HG03139 (cell line): ENCODE results near the gene TRIM67.

Source experiments
- ATAC-seq: cut with Tn5 transposase; IDR thresholded peaks from one replicate; pipeline ENCODE4 v1.9.1; 2021; ENCODE audit not compliant: unreplicated experiment

Gene TRIM67

GRCh38 chr1:231182317-231182716, 20.5 kb downstream of the TRIM67 start:
- ATAC-seq = no peak

GRCh38 chr1:231183639-231184590, 22.1 kb downstream of the TRIM67 start:
- no peak for ATAC-seq

GRCh38 chr1:231184891-231185290, 23.0 kb downstream of the TRIM67 start:
- ATAC-seq = no peak

GRCh38 chr1:231185391-231185790, 23.5 kb downstream of the TRIM67 start:
- no peak for ATAC-seq

GRCh38 chr1:231186356-231187115, 24.7 kb downstream of the TRIM67 start:
- ATAC-seq = no peak

- no peak for ATAC-seq
These were observed 25.7 kb downstream of the TRIM67 start for GRCh38 chr1:231187571-231187970.

GRCh38 chr1:231188072-231188471, 26.2 kb downstream of the TRIM67 start:
- ATAC-seq = no peak

- ATAC-seq = no peak
These were observed 26.9 kb downstream of the TRIM67 start for GRCh38 chr1:231188768-231189167.

- ATAC-seq = no peak
These were observed 27.9 kb downstream of the TRIM67 start for GRCh38 chr1:231189683-231190270.

- no peak for ATAC-seq
These were observed 28.6 kb downstream of the TRIM67 start for GRCh38 chr1:231190456-231190855.

- no peak for ATAC-seq
These were observed 30.8 kb downstream of the TRIM67 start for GRCh38 chr1:231192620-231193163.

GRCh38 chr1:231193710-231194340, 32.0 kb downstream of the TRIM67 start:
- no peak for ATAC-seq

- ATAC-seq = no peak
These were observed 32.6 kb downstream of the TRIM67 start for GRCh38 chr1:231194476-231194842.

- ATAC-seq = no peak
These were observed 33.1 kb downstream of the TRIM67 start for GRCh38 chr1:231194843-231195516.

- ATAC-seq = no peak
These were observed 34.4 kb downstream of the TRIM67 start for GRCh38 chr1:231196307-231196706.

- ATAC-seq = no peak
These were observed 34.9 kb downstream of the TRIM67 start for GRCh38 chr1:231196728-231197127.

- ATAC-seq = no peak
These were observed 38.0 kb downstream of the TRIM67 start for GRCh38 chr1:231199868-231200267.

GRCh38 chr1:231200388-231201031, 38.7 kb downstream of the TRIM67 start:
- no peak for ATAC-seq

GRCh38 chr1:231201375-231201978, 39.6 kb downstream of the TRIM67 start:
- ATAC-seq = no peak
